HG03558 (cell line): ENCODE measurements around the gene DMRTA2.

ENCODE experiments used
- ATAC-seq: cut with Tn5 transposase; IDR thresholded peaks from one replicate; pipeline ENCODE4 v1.9.1; 2021; ENCODE audit warnings: moderate number of reproducible peaks; ENCODE audit not compliant: unreplicated experiment; ENCODE audit errors: extremely low read depth

The DMRTA2 gene

DNA sequence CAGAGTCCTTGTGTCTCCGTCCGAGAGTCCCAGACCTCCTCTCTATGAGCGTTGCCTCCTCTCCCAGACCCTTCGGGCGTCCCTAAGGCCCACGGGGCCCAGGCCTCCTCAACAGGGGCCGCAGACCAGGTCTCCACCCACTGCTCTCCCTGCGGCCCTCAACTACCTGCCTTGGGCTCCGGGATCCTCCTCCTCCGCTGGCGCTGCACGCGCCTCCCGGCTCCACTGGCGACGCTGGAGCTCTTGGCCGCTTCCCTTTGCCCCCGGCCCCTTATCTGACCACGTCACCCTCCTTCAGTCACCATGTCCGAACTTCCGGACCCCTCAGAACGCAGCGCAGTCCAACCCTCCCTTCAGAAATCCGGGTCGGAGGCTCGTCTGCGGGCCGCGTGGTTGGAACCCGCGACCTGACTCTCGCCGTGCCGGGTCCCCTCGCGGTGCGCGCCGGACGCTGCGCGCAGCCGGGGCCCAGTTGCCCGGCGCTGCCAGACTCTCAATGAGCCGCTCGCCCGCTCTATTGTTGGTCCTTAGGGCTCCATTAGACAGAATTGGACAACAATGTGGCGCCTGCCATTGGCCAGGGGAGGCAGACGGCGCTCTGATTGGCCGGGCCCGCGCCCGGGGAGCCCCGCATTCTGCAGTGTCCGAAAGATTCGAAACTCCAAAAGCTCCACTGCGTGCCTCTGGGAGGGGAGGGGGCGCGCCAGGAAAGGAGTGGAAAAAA lies at the start of gene DMRTA2:
Gene DMRTA2, minus strand, starts transcription at position 498 of the 724 bp plus-strand sequence. CDS start 1,907 bp downstream, outside the sequence.
- ATAC-seq: no peak

- no peak for ATAC-seq
Observed at GRCh38 chr1:50471967-50472366, 48.7 kb upstream of the DMRTA2 start.

GRCh38 chr1:50462964-50463363 lies 39.7 kb upstream of the DMRTA2 start:
- ATAC-seq: no peak

- no peak for ATAC-seq
Observed at GRCh38 chr1:50458507-50458906, 35.3 kb upstream of the DMRTA2 start.

GRCh38 chr1:50454911-50455310 lies 31.7 kb upstream of the DMRTA2 start:
- ATAC-seq: no peak

- no peak for ATAC-seq
Observed at GRCh38 chr1:50453266-50453665, 30.0 kb upstream of the DMRTA2 start.

DNA sequence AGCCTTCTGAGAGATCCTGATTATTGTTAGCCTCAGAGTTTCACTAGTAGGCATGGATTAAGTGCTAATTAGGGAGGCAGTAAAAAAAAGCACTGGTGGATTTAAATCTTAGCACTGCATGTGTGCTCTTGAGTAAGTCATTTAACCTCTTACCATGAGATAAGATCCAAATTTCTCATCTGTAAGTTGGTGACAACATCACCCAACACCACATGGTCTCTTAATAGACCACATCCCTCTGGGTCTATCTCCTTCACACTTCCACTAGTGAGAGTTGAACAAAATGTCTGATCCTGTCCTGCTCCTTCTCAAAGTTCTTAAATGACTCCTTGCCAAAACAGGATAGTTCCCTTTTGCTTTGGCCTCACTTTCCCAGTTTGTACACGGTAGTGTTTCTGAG lies 29.5 kb upstream of the DMRTA2 start:
- ATAC-seq: no peak

DNA sequence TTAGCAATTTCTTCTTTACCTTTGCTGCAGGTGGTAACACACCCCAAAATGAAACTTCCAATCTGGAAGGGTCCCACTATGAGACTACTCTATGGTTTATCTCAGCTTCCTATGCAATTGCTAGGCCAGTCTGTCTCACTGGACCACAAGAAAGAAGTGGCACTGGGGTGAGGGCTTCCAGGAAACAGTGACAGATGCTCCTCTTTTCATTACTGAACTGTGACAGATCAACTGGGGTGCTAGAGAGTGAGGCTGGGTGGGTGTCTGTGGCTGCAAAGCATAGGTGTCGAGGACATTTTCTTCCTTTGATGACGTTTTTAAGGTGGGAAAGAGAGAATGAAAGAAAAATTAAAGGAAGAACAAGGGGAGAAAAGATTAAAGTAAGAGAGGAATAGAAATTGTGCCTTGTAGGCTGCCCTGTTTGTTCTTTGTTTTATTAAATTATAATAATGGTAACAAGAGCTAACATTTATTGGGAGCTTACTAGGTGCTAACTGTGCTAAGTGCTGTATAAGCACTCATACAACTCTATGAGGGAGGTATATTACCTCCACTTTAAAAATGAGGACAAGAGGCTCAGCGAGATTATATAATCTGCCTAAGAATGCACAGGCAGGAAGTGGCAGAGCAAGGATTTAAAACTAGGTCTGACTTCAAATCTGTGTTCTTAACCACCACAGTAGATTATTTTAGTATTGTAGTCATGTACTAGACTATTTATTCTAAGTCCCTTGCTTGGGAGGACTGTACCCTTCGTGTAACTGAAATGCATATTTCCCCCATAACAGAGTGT lies 27.8 kb upstream of the DMRTA2 start:
- no peak for ATAC-seq

- ATAC-seq: no peak
Observed at GRCh38 chr1:50447961-50448360, 24.7 kb upstream of the DMRTA2 start.

DNA sequence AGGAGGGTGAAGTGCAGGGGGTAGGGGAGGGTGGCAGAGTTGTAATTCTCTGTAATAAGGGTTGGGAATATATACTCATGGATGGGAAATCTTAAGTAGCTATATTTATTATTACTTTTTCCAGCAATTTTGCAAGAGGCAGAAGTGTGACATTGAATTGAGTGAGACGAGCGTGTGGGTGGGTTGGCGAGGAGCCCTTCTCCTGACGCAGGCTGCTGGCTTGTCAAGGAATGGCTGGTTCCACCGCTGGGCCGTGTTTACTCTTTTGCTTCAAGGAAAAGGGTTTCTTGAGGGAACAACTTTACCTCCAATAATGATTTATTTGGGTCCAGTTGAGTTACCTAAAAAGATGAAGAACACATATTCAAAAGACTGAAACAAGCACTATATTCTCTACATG lies 17.9 kb upstream of the DMRTA2 start:
- no peak for ATAC-seq

GRCh38 chr1:50438945-50439344 lies 15.7 kb upstream of the DMRTA2 start:
- no peak for ATAC-seq

- ATAC-seq: no peak
Observed at GRCh38 chr1:50436489-50436888, 13.2 kb upstream of the DMRTA2 start.

GRCh38 chr1:50430010-50430405 lies 6.8 kb upstream of the DMRTA2 start:
- no peak for ATAC-seq

- ATAC-seq: no peak
Observed at GRCh38 chr1:50427818-50428779, 4.9 kb upstream of the DMRTA2 start.

- ATAC-seq: no peak
Observed at GRCh38 chr1:50427086-50427817, 4.0 kb upstream of the DMRTA2 start.

DNA sequence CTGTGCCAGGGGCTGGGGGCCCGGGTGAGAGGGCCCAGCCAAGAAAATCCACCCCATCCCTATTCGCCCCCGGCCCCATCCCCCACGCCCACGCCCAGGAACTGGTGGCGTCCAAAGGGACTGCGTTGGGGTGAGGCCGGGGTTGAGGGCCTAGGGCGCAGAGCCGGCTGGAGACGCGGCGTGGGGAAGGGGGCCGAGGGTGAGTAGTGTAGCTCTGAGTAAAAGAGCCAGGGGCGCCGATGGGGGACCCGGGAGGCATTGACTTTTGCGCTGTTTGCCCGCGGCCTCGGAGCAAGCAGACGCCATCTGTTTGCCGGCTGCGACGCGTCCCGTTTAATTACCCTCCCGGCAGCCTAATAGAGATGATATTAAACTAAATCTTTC lies 3.5 kb upstream of the DMRTA2 start:
- no peak for ATAC-seq

DNA sequence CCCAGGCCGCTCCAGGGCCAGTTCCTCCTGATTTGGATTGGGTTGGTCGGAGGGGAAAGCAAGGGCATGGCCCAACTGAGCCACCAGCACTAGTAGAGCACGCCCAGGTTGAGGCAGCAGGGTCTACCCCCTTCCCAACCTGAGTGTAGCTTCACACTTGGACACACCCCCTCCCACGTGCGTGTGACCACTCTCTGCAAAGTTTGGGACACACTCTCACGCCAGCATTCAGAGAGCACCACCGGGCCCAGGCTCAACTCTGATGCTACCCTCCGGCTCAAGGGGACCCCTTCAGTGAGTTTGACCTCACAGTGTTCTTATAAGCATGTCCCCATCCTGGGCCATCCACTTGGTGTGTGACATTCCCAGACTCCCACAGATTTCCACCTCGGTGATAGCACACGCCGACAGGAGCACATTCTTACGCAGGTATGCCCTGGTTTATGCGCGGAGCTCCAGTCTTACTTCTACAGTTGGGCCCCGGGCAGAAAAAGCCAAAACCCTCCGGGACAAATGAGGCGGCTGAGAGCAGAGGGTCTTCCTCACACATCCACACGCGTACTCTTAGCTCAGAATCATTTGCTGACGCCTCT lies 3.0 kb upstream of the DMRTA2 start:
- ATAC-seq: no peak

- ATAC-seq: no peak
Observed at GRCh38 chr1:50425376-50426107, 2.3 kb upstream of the DMRTA2 start.

DNA sequence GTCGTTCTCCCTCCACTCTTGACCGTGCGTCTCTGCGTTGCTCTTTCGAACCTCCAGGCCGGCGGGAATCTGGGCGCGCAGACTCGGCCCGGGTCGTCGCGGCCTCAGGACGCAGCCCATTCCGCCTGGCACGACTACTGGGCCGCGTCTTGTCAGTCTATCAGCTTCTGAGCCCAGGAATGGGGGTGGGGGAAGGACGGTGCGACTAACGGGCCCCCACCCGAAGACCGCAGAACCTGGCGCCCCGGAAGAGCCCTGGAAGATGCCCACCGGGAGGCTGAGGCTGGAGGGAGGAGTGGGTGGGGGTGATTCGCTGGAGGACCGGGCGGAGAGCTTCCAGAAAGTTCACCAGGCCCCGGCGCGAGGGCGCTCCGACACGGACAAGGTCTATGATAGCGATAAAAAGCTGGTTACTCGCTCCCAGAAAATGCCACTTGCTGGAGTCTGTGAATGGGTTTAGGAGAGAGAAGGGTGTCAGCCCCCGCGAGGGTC lies 1.7 kb upstream of the DMRTA2 start:
- no peak for ATAC-seq
